Naive thymus-derived CD4-positive, alpha-beta T cell (primary cell): ENCODE measurements around the gene PRX. TPM values are rescaled to one million over a fixed set of nuclear protein-coding genes. Genes with fewer than 3 reads are reported as not detected.
"Not testable (repeated sequence)": the region's sequence is repeated elsewhere in the genome, so short reads cannot be mapped to it uniquely, and the experiment has no call there.

ENCODE experiments used
- ATAC-seq: fragments of 150-1000 bp; cut with Tn5 transposase; 2 replicates; pipeline ENCODE4 v1.10.0; 2021; ENCODE audit warnings: mild to moderate bottlenecking, moderate library complexity
- CTCF ChIA-PET: fragments of 350-600 bp; sonication (Branson Sonifier 250); formaldehyde crosslinking; loops from one replicate; lab custom pipeline; 2021; ENCODE audit warnings: antibody characterized with exemption; lab: Charles Lee
- POLR2A ChIA-PET: fragments of 350-600 bp; sonication (Branson Sonifier 250); formaldehyde crosslinking; loops from one replicate; lab custom pipeline; 2021; ENCODE audit warnings: antibody characterized with exemption, inconsistent platforms; lab: Charles Lee
- DNase-seq, 9 donors: peaks; one replicate each; pipeline versions ENCODE4 v3.0.0 to v3.0.0-alpha.2; 2020 to 2022; ENCODE audit warnings: mixed read lengths in 1 of 9
- H3K27ac ChIP-seq: one replicate; pipeline ENCODE4 v1.7.0; 2013; ENCODE audit warnings: mild to moderate bottlenecking, low read depth, low read length, moderate library complexity
- H3K27me3 ChIP-seq, 2 donors: one replicate each; pipeline ENCODE4 v1.7.0; 2013; ENCODE audit warnings: low read length in 2 of 2, mild to moderate bottlenecking in 2 of 2, moderate library complexity in 2 of 2; ENCODE audit not compliant: control insufficient read depth in 2 of 2, insufficient read depth in 2 of 2
- H3K36me3 ChIP-seq, 3 experiments: 1 replicate in 2 of 3; 2 replicates in 1 of 3; pipeline ENCODE4 v1.7.0; 2013; ENCODE audit warnings: low read length in 3 of 3, mild to moderate bottlenecking in 3 of 3, moderate library complexity in 1 of 3; ENCODE audit not compliant: insufficient read depth in 3 of 3, control insufficient read depth in 2 of 3
- H3K4me1 ChIP-seq, 2 donors: one replicate each; pipeline ENCODE4 v1.7.0; 2013; ENCODE audit warnings: low read length in 2 of 2, mild to moderate bottlenecking in 2 of 2, moderate library complexity in 1 of 2; ENCODE audit not compliant: control insufficient read depth in 2 of 2, insufficient read depth in 2 of 2
- H3K4me3 ChIP-seq: 2 replicates; pipeline ENCODE4 v1.7.0; 2013; ENCODE audit warnings: mild to moderate bottlenecking, low read length
- H3K9me3 ChIP-seq, 3 experiments: 1 replicate in 2 of 3; 2 replicates in 1 of 3; pipeline ENCODE4 v1.7.0; 2013; ENCODE audit warnings: low read length in 3 of 3; ENCODE audit not compliant: control insufficient read depth in 2 of 3
- H3K27ac Mint-ChIP-seq, 9 donors: one replicate each; pipeline ENCODE4 v1.8.0; 2020 to 2022; ENCODE audit warnings: mixed read lengths in 9 of 9, mild to moderate bottlenecking in 8 of 9, moderate library complexity in 5 of 9, inconsistent platforms in 2 of 9
- H3K27me3 Mint-ChIP-seq, 5 donors: one replicate each; pipeline ENCODE4 v1.8.0; 2021 to 2022; ENCODE audit warnings: mixed read lengths in 5 of 5, mild to moderate bottlenecking in 1 of 5
- H3K36me3 Mint-ChIP-seq, 5 donors: one replicate each; pipeline ENCODE4 v1.8.0; 2020 to 2022; ENCODE audit warnings: mixed read lengths in 5 of 5, mild to moderate bottlenecking in 3 of 5, inconsistent platforms in 1 of 5
- H3K4me1 Mint-ChIP-seq, 7 donors: one replicate each; pipeline ENCODE4 v1.8.0; 2020 to 2022; ENCODE audit warnings: mixed read lengths in 7 of 7, mild to moderate bottlenecking in 3 of 7, inconsistent platforms in 1 of 7
- H3K4me3 Mint-ChIP-seq, 10 donors: one replicate each; pipeline ENCODE4 v1.8.0; 2020 to 2022; ENCODE audit warnings: mild to moderate bottlenecking in 10 of 10, mixed read lengths in 10 of 10, moderate library complexity in 6 of 10, inconsistent platforms in 2 of 10
- H3K9me3 Mint-ChIP-seq, 11 donors: one replicate each; pipeline ENCODE4 v1.8.0; 2020 to 2022; ENCODE audit warnings: mixed read lengths in 11 of 11, mild to moderate bottlenecking in 4 of 11, inconsistent platforms in 1 of 11, moderate library complexity in 1 of 11
- intact Hi-C, 2 donors: fragments of 100-400 bp; cut with micrococcal nuclease; formaldehyde crosslinking; loops; one replicate each; pipeline ENCODE4 v1.15.1; 2023
- polyA plus RNA-seq, 2 donors: library from polyadenylated mRNA; unstranded; fragments of 300-500 nt; fragmentation: Illumina TruSeq; gene quantifications; one replicate each; pipeline ENCODE4 v1.2.3, GENCODE V29; 2021
- total RNA-seq, 6 experiments: library from RNA in 5 of 6; stranded (reverse) in 5 of 6; gene quantifications; 1 replicate in 5 of 6; 2 replicates in 1 of 6; pipeline ENCODE4 v1.2.3 and lab custom pipeline; 2021 to 2026

PRX gene
- total and polyA plus RNA-seq, 7 experiments from 2014 or later, result 0.14 to 4.0 (median 1.9) TPM

DNA sequence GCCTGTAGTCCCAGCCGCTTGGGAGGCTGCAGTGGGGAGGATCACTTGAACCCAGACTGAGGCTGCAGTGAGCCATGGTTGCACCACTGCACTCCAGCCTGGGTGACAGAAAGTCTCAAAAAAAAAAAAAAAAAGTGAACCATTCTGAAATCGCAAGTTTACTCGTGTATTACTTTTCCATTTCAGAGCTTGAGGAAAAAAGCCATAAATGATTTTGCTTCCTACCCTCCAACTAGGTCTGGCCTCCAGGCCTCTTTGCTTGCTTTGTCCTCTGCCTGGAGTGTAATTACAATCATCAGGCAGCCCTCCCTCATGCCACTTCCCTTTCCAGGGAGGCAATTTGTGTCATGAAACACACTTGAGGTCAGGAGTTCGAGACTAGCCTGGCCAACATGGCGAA, 43.9 kb upstream of the PRX start:
- H3K27me3 ChIP-seq, result no peaks in the 10 kb centered on the region
- H3K4me1 ChIP-seq, result no peaks in the 10 kb centered on the region
- Mint-ChIP-seq H3K27me3 (no peaks in the 10 kb centered on the region), H3K27ac (no peak overlapping the region), H3K36me3 (peaks cover 0 to 3% (median 0%) of the 10 kb centered on the region in 5 donors), H3K4me1 (peaks cover 0 to 7% (median 0%) of the 10 kb centered on the region in 7 donors), H3K4me3 (no peak overlapping the region), H3K9me3 (peaks cover 0 to 2% (median 0%) of the 10 kb centered on the region in 11 donors)
- POLR2A ChIA-PET, result interaction anchor here (1.0 to 1.5 kb wide), 2 partner anchors 8 to 31 kb away, joined by 3 to 4 read pairs; partner anchors contain the start of genes BLVRB and SERTAD1
- H3K36me3 ChIP-seq, result no peaks in the 10 kb centered on the region
- intact Hi-C loops, result no loop called here
- H3K9me3 ChIP-seq, result no peaks in the 10 kb centered on the region
- no peak overlapping the region for H3K4me3 ChIP-seq
- CTCF ChIA-PET, result interaction anchor here (0.6 kb wide), 1 partner anchor 37 kb away, joined by 4 read pairs; no protein-coding TSS in a partner anchor
- DNase-seq (no peak), ATAC-seq (no peak)
- no peak overlapping the region for H3K27ac ChIP-seq

DNA sequence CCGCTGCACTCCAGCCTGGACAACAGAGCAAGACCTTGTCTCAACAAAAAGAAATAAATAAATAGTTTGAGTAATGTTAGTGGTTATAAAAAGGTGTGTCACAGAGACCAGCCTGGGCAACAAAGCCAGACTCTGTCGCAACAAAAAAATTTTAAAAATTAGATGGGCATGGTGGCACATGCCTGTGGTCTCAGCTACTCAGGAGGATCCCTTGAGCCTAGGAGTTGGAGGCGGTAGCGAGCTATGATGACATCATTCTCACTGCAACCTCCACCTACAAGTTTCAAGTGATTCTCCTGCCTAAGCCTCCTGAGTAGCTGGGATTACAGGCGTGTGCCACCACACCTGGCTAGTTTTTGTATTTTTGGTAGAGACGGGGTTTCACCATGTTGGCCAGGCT, 40.8 kb upstream of the PRX start:
- H3K36me3 ChIP-seq, intact Hi-C loops, H3K4me1 ChIP-seq, H3K4me3 ChIP-seq, H3K36me3 Mint-ChIP-seq, H3K27me3 Mint-ChIP-seq, H3K27me3 ChIP-seq, H3K4me1 Mint-ChIP-seq, H3K27ac Mint-ChIP-seq, H3K9me3 ChIP-seq, DNase-seq, ATAC-seq, H3K9me3 Mint-ChIP-seq, H3K27ac ChIP-seq, H3K4me3 Mint-ChIP-seq: not testable (repeated sequence)
- ChIA-PET POLR2A (interaction anchor here (0.8 to 1.1 kb wide), 2 partner anchors 11 to 12 kb away, joined by 4 read pairs; no protein-coding TSS in a partner anchor), CTCF (interaction anchor here (0.7 to 2.4 kb wide), 2 partner anchors 11 to 42 kb away, joined by 3 to 8 read pairs; partner anchors contain the start of gene BLVRB)

GRCh38 chr19:40453151-40453735, 40.1 kb upstream of the PRX start:
- Mint-ChIP-seq H3K27ac (no peak overlapping the region), H3K27me3 (no peaks in the 10 kb centered on the region), H3K9me3 (peaks cover 0 to 2% (median 0%) of the 10 kb centered on the region in 11 donors), H3K4me1 (peaks cover 0 to 5% (median 0%) of the 10 kb centered on the region in 7 donors), H3K36me3 (peaks cover 0 to 7% (median 3%) of the 10 kb centered on the region in 5 donors), H3K4me3 (no peak overlapping the region)
- no peaks in the 10 kb centered on the region for H3K9me3 ChIP-seq
- H3K27ac ChIP-seq, result no peak overlapping the region
- DNase-seq, result no peak
- intact Hi-C loops, result no loop called here
- ATAC-seq, result no peak
- H3K27me3 ChIP-seq, result no peaks in the 10 kb centered on the region
- CTCF ChIA-PET, result interaction anchor here (0.7 to 2.4 kb wide), 2 partner anchors 12 to 42 kb away, joined by 3 to 8 read pairs; partner anchors contain the start of gene BLVRB
- no peaks in the 10 kb centered on the region for H3K36me3 ChIP-seq
- no peak overlapping the region for H3K4me3 ChIP-seq
- H3K4me1 ChIP-seq, result no peaks in the 10 kb centered on the region
- POLR2A ChIA-PET, result interaction anchor here (0.6 to 1.1 kb wide), 3 partner anchors 11 to 123 kb away, joined by 3 to 4 read pairs (median 4); no protein-coding TSS in a partner anchor

DNA sequence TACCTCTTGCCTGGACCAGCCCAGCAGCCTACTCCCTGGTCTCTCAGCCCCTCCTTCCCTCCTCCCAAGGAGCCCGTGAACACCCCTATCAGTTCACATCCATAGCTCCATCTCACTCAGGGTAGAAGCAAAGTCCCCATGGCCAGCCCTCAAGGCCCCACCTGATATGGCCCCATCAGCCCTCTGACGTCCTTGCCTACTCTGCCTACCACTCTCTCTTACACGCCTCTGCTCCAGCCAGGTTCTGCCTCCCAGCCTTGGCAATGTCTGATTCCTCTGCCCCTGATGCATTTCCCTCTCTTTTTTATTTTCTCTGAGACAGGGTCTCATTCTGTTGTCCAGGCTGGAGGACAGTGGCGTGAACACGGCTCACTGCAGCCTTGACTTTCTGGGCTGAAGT, 38.8 kb upstream of the PRX start:
- no peaks in the 10 kb centered on the region for H3K27me3 ChIP-seq
- no peak for ATAC-seq
- H3K4me3 Mint-ChIP-seq, result peak overlapping the region in 1 of 10 donors; percentile 59

GRCh38 chr19:40450664-40451063, 37.5 kb upstream of the PRX start:
- no peaks in the 10 kb centered on the region for H3K27me3 Mint-ChIP-seq
- H3K27me3 ChIP-seq, result no peaks in the 10 kb centered on the region
- no peak overlapping the region for H3K27ac ChIP-seq
- H3K9me3 Mint-ChIP-seq, result peaks cover 0 to 2% (median 0%) of the 10 kb centered on the region in 11 donors
- intact Hi-C loops, result no loop called here
- no peak overlapping the region for H3K4me3 Mint-ChIP-seq
- no peaks in the 10 kb centered on the region for H3K9me3 ChIP-seq
- ChIA-PET CTCF (no interaction called here), POLR2A (no interaction called here)
- DNase-seq, result no peak
- peaks cover 0 to 4% (median 0%) of the 10 kb centered on the region in 7 donors for H3K4me1 Mint-ChIP-seq
- H3K4me1 ChIP-seq, result no peaks in the 10 kb centered on the region
- H3K36me3 ChIP-seq, result no peaks in the 10 kb centered on the region
- peaks cover 0 to 5% (median 3%) of the 10 kb centered on the region in 5 donors for H3K36me3 Mint-ChIP-seq
- H3K4me3 ChIP-seq, result no peak overlapping the region
- no peak overlapping the region for H3K27ac Mint-ChIP-seq
- no peak for ATAC-seq

More for the DNA sequence above, 38.8 kb upstream of the PRX start:
- H3K27ac Mint-ChIP-seq, result no peak overlapping the region
- intact Hi-C loops, result no loop called here
- no peak for DNase-seq
- CTCF ChIA-PET, result interaction anchor here (0.8 kb wide), 1 partner anchor 50 kb away, joined by 3 read pairs; no protein-coding TSS in a partner anchor
- peaks cover 0 to 5% (median 3%) of the 10 kb centered on the region in 5 donors for H3K36me3 Mint-ChIP-seq
- POLR2A ChIA-PET, result interaction anchor here (0.8 kb wide), 1 partner anchor 143 kb away, joined by 3 read pairs; no protein-coding TSS in a partner anchor
- Histone ChIP-seq H3K4me1 (no peaks in the 10 kb centered on the region), H3K4me3 (no peak overlapping the region), H3K9me3 (no peaks in the 10 kb centered on the region), H3K36me3 (no peaks in the 10 kb centered on the region), H3K27ac (no peak overlapping the region)
- H3K4me1 Mint-ChIP-seq, result peaks cover 0 to 5% (median 0%) of the 10 kb centered on the region in 7 donors
- no peaks in the 10 kb centered on the region for H3K27me3 Mint-ChIP-seq
- peaks cover 0 to 2% (median 0%) of the 10 kb centered on the region in 11 donors for H3K9me3 Mint-ChIP-seq

- ChIA-PET CTCF (no interaction called here), POLR2A (no interaction called here)
- H3K4me1 ChIP-seq, result peaks cover 0 to 3% of the 10 kb centered on the region in 2 donors
- H3K4me3 ChIP-seq, result no peak overlapping the region
- H3K36me3 ChIP-seq, result no peaks in the 10 kb centered on the region
- H3K27me3 ChIP-seq, result no peaks in the 10 kb centered on the region
- peaks cover 4 to 9% (median 5%) of the 10 kb centered on the region in 7 donors for H3K4me1 Mint-ChIP-seq
- intact Hi-C loops, result loop anchor here (10.0 kb wide), 3 partner anchors 475 to 1015 kb away; partner anchors contain the start of genes BCKDHA (in 1 of the 2), EXOSC5 (in 1 of the 2), PSMC4 (in 1 of the 2) and RPS16 (in 1 of the 2)
- no peak overlapping the region for H3K4me3 Mint-ChIP-seq
- no peak overlapping the region for H3K27ac ChIP-seq
- no peaks in the 10 kb centered on the region for H3K9me3 ChIP-seq
- no peaks in the 10 kb centered on the region for H3K27me3 Mint-ChIP-seq
- H3K9me3 Mint-ChIP-seq, result peaks cover 0 to 2% (median 0%) of the 10 kb centered on the region in 11 donors
- peaks cover 0 to 5% (median 3%) of the 10 kb centered on the region in 5 donors for H3K36me3 Mint-ChIP-seq
- H3K27ac Mint-ChIP-seq, result no peak overlapping the region
- DNase-seq (no peak), ATAC-seq (no peak)
Observed at GRCh38 chr19:40449506-40449905, 36.3 kb upstream of the PRX start.
